ENCODE measurements around the gene HM13.
"Not testable (repeated sequence)": the region's sequence is repeated elsewhere in the genome, so short reads cannot be mapped to it uniquely, and the experiment has no call there.

Gene HM13

GRCh38 chr20:31514154-31515071 is at the start of gene HM13:
Gene HM13, plus strand, starts transcription at chr20:31514442. Its CDS starts 110 bp downstream, at chr20:31514552.
- peak; percentile 97 for DNase-seq (ENCODE audit: low spot score)

- DNase-seq (ENCODE audit: low spot score), result not testable (repeated sequence)
Measured at GRCh38 chr20:31470946-31471345, 43.3 kb upstream of the HM13 start.

- no peak for DNase-seq (ENCODE audit: low spot score)
Measured at GRCh38 chr20:31472395-31473330, 41.6 kb upstream of the HM13 start.

GRCh38 chr20:31473331-31474096 is 40.7 kb upstream of the HM13 start:
- no peak for DNase-seq (ENCODE audit: low spot score)

GRCh38 chr20:31474097-31474436 is 40.2 kb upstream of the HM13 start:
- DNase-seq (ENCODE audit: low spot score), result no peak

- DNase-seq (ENCODE audit: low spot score), result no peak
Measured at GRCh38 chr20:31474758-31475427, 39.3 kb upstream of the HM13 start, which contains the start of the genes DEFB124 and REM1. Gene DEFB124, minus strand, starts transcription at chr20:31475127. Its CDS starts 2,114 bp downstream, at chr20:31473013. Gene REM1, plus strand, starts transcription at chr20:31475288. Its CDS starts 1,158 bp downstream, at chr20:31476446.

GRCh38 chr20:31475472-31476293 is 38.6 kb upstream of the HM13 start:
- DNase-seq (ENCODE audit: low spot score), result no peak

- DNase-seq (ENCODE audit: low spot score), result no peak
Measured at GRCh38 chr20:31476294-31476585, 38.0 kb upstream of the HM13 start.

- no peak for DNase-seq (ENCODE audit: low spot score)
Measured at GRCh38 chr20:31476643-31477215, 37.5 kb upstream of the HM13 start.

- DNase-seq (ENCODE audit: low spot score), result no peak
Measured at GRCh38 chr20:31484001-31484400, 30.2 kb upstream of the HM13 start.

GRCh38 chr20:31485450-31486339 is 28.5 kb upstream of the HM13 start:
- DNase-seq (ENCODE audit: low spot score), result peak; percentile 69

- no peak for DNase-seq (ENCODE audit: low spot score)
Measured at GRCh38 chr20:31488115-31488514, 26.1 kb upstream of the HM13 start.

GRCh38 chr20:31489152-31489551 is 25.1 kb upstream of the HM13 start:
- no peak for DNase-seq (ENCODE audit: low spot score)

GRCh38 chr20:31490752-31491151 is 23.5 kb upstream of the HM13 start:
- DNase-seq (ENCODE audit: low spot score), result no peak

- DNase-seq (ENCODE audit: low spot score), result no peak
Measured at GRCh38 chr20:31494131-31494530, 20.1 kb upstream of the HM13 start.

GRCh38 chr20:31496761-31497295 is 17.4 kb upstream of the HM13 start:
- DNase-seq (ENCODE audit: low spot score), result no peak

- no peak for DNase-seq (ENCODE audit: low spot score)
Measured at GRCh38 chr20:31497838-31498540, 16.3 kb upstream of the HM13 start.

GRCh38 chr20:31500527-31500926 is 13.7 kb upstream of the HM13 start:
- DNase-seq (ENCODE audit: low spot score), result no peak

Data from AG08396 (cell line).